IMR-90 (cell line): ENCODE results near the gene DLG5. TPM values are rescaled to one million over a fixed set of nuclear protein-coding genes. Genes with fewer than 3 reads are reported as not detected.

Experiments
- ATAC-seq: fragments of 200-7000 bp; cut with Tn5 transposase; 2 replicates; pipeline ENCODE4 v1.9.1; 2020; ENCODE audit warnings: low read depth, mild to moderate bottlenecking, moderate library complexity
- Bru-seq: library from RNA; stranded (reverse); fragments of 400-500 nt; gene quantifications from one replicate; lab custom pipeline; 2021; lab: Mats Ljungman, UMichigan
- BruChase-seq, 2 experiments: library from RNA; stranded (reverse); fragments of 400-500 nt; gene quantifications; one replicate each; lab custom pipeline; 2021; lab: Mats Ljungman, UMichigan
- BruUV-seq: library from RNA; stranded (reverse); fragments of 400-500 nt; replicated peaks from 2 replicates; lab custom pipeline; 2021; lab: Mats Ljungman, UMichigan
- CTCF ChIA-PET: fragments of 300-600 bp; formaldehyde crosslinking; extraction: SDS; loops from one replicate; lab custom pipeline; 2021; ENCODE audit warnings: antibody characterized with exemption; lab: Yijun Ruan, JAX
- POLR2A ChIA-PET: fragments of 300-600 bp; sonication (Branson Sonifier 250); formaldehyde crosslinking; loops from one replicate; lab custom pipeline; 2022; ENCODE audit warnings: antibody characterized with exemption; ENCODE audit not compliant: unreplicated experiment; lab: Charles Lee
- DNase-seq: peaks from one replicate; pipeline ENCODE4 v3.0.0; 2013
- H2AFZ ChIP-seq: replicated peaks from 2 replicates; pipeline ENCODE3; 2013; ENCODE audit warnings: low read length, mild to moderate bottlenecking; ENCODE audit not compliant: poor library complexity
- H2AK5ac ChIP-seq: 2 replicates; pipeline ENCODE4 v1.6.1; 2013; ENCODE audit warnings: low read depth, low read length, inconsistent platforms
- H2AK9ac ChIP-seq: replicated peaks from 2 replicates; pipeline ENCODE3; 2013; ENCODE audit warnings: mild to moderate bottlenecking, low read depth, low read length, moderate library complexity; ENCODE audit not compliant: poor library complexity
- H2BK120ac ChIP-seq: 2 replicates; pipeline ENCODE4 v1.6.1; 2013; ENCODE audit warnings: low read depth, low read length, inconsistent platforms
- H2BK15ac ChIP-seq: 3 replicates; pipeline ENCODE4 v1.6.1; 2013; ENCODE audit warnings: low read depth, low read length, inconsistent platforms
- H2BK20ac ChIP-seq: 2 replicates; pipeline ENCODE4 v1.6.1; 2013; ENCODE audit warnings: low read depth, mild to moderate bottlenecking, inconsistent platforms, low read length, moderate library complexity
- H2BK5ac ChIP-seq: 2 replicates; pipeline ENCODE4 v1.6.1; 2013; ENCODE audit warnings: mild to moderate bottlenecking, low read depth, low read length, inconsistent platforms; ENCODE audit not compliant: poor library complexity, severe bottlenecking
- H3K14ac ChIP-seq: replicated peaks from 2 replicates; pipeline ENCODE4 v1.6.1; 2013; ENCODE audit warnings: low read depth, low read length, inconsistent platforms
- H3K18ac ChIP-seq: 2 replicates; pipeline ENCODE4 v1.6.1; 2013; ENCODE audit warnings: low read depth, low read length, control low read depth
- H3K23ac ChIP-seq: 2 replicates; pipeline ENCODE4 v1.6.1; 2013; ENCODE audit warnings: low read depth, low read length, inconsistent platforms
- H3K27ac ChIP-seq: 2 replicates; pipeline ENCODE4 v1.5.1; 2013; ENCODE audit warnings: mild to moderate bottlenecking, control low read depth, low read length; ENCODE audit not compliant: insufficient read depth
- H3K27me3 ChIP-seq: 2 replicates; pipeline ENCODE4 v1.6.1; 2013; ENCODE audit warnings: low read length; ENCODE audit not compliant: control insufficient read depth, insufficient read depth
- H3K36me3 ChIP-seq: 2 replicates; pipeline ENCODE4 v1.6.1; 2013; ENCODE audit warnings: low read length, mixed read lengths; ENCODE audit not compliant: control insufficient read depth, insufficient read depth
- H3K4ac ChIP-seq: 2 replicates; pipeline ENCODE4 v1.6.1; 2013; ENCODE audit warnings: low read depth, low read length, inconsistent platforms
- H3K4me1 ChIP-seq: 2 replicates; pipeline ENCODE4 v1.6.1; 2013; ENCODE audit warnings: low read length, mixed read lengths; ENCODE audit not compliant: control insufficient read depth, insufficient read depth
- H3K4me2 ChIP-seq: 2 replicates; pipeline ENCODE4 v1.6.1; 2013; ENCODE audit warnings: low read depth, mild to moderate bottlenecking, control low read depth, low read length, moderate library complexity
- H3K4me3 ChIP-seq: 2 replicates; pipeline ENCODE4 v1.5.1; 2013; ENCODE audit warnings: low read depth, mild to moderate bottlenecking, control low read depth, low read length, moderate library complexity; ENCODE audit not compliant: insufficient read depth
- H3K56ac ChIP-seq: 2 replicates; pipeline ENCODE4 v1.6.1; 2013; ENCODE audit warnings: low read length, inconsistent platforms; ENCODE audit not compliant: insufficient read depth; ENCODE audit errors: extremely low read depth
- H3K79me1 ChIP-seq, 2 experiments: 2 replicates each; pipeline ENCODE4 v1.6.1; 2013; ENCODE audit warnings: low read length in 2 of 2, inconsistent platforms in 1 of 2, low read depth in 1 of 2
- H3K9ac ChIP-seq: 2 replicates; pipeline ENCODE4 v1.6.1; 2013; ENCODE audit warnings: low read depth, low read length, control low read depth
- H3K9me1 ChIP-seq: 2 replicates; pipeline ENCODE4 v1.6.1; 2013; ENCODE audit warnings: low read length, inconsistent platforms; ENCODE audit not compliant: insufficient read depth
- H3K9me3 ChIP-seq: 2 replicates; pipeline ENCODE4 v1.6.1; 2013; ENCODE audit warnings: low read length; ENCODE audit not compliant: control insufficient read depth, insufficient read depth
- H4K20me1 ChIP-seq: 2 replicates; pipeline ENCODE4 v1.6.1; 2013; ENCODE audit warnings: low read length, inconsistent platforms; ENCODE audit not compliant: insufficient read depth
- H4K5ac ChIP-seq: 2 replicates; pipeline ENCODE4 v1.6.1; 2013; ENCODE audit warnings: mild to moderate bottlenecking, low read depth, low read length, control low read depth
- H4K8ac ChIP-seq, 2 experiments: 2 replicates each; pipeline ENCODE4 v1.6.1; 2013; ENCODE audit warnings: low read depth in 2 of 2, low read length in 2 of 2, control low read depth in 1 of 2, inconsistent platforms in 1 of 2
- H4K91ac ChIP-seq: 2 replicates; pipeline ENCODE4 v1.6.1; 2013; ENCODE audit warnings: low read depth, low read length, inconsistent platforms; ENCODE audit not compliant: insufficient read depth
- BHLHE40 ChIP-seq: fragments of 150-350 bp; IDR thresholded peaks from 2 replicates; pipeline ENCODE4 v1.6.1; 2016; ENCODE audit warnings: mild to moderate bottlenecking, low read depth, low read length
- CHD1 ChIP-seq: IDR thresholded peaks from 2 replicates; pipeline ENCODE4 v1.6.1; 2012; ENCODE audit warnings: low read depth, low read length, improper control_type of control experiment
- ELK1 ChIP-seq: fragments of 150-350 bp; IDR thresholded peaks from 2 replicates; pipeline ENCODE4 v1.6.1; 2016; ENCODE audit warnings: low read depth, mild to moderate bottlenecking, low read length, moderate library complexity, borderline replicate concordance
- FOS ChIP-seq: fragments of 150-350 bp; IDR thresholded peaks from 2 replicates; pipeline ENCODE4 v1.6.1; 2016; ENCODE audit warnings: low read depth, low read length
- MAFK ChIP-seq: IDR thresholded peaks from 2 replicates; pipeline ENCODE4 v1.6.1; 2012; ENCODE audit warnings: low read depth, low read length, improper control_type of control experiment
- MXI1 ChIP-seq: IDR thresholded peaks from 2 replicates; pipeline ENCODE4 v1.6.1; 2012; ENCODE audit warnings: low read depth, mild to moderate bottlenecking, low read length, moderate library complexity, borderline replicate concordance
- NFE2L2 ChIP-seq: fragments of 150-350 bp; IDR thresholded peaks from 2 replicates; pipeline ENCODE4 v1.6.1; 2016; ENCODE audit warnings: low read depth, mild to moderate bottlenecking, low read length
- POLR2A ChIP-seq: IDR thresholded peaks from 2 replicates; pipeline ENCODE4 v1.6.1; 2012; ENCODE audit warnings: mild to moderate bottlenecking, low read depth, low read length
- RAD21 ChIP-seq: IDR thresholded peaks from 2 replicates; pipeline ENCODE4 v1.6.1; 2012; ENCODE audit warnings: low read length, improper control_type of control experiment
- RCOR1 ChIP-seq: IDR thresholded peaks from 2 replicates; pipeline ENCODE4 v1.6.1; 2012; ENCODE audit warnings: mild to moderate bottlenecking, low read length, improper control_type of control experiment; ENCODE audit not compliant: insufficient replicate concordance
- RFX5 ChIP-seq: IDR thresholded peaks from 2 replicates; pipeline ENCODE4 v1.8.0; 2012; ENCODE audit warnings: low read depth, mild to moderate bottlenecking, low read length, moderate library complexity
- SMC3 ChIP-seq: fragments of 150-350 bp; IDR thresholded peaks from 2 replicates; pipeline ENCODE4 v1.6.1; 2016; ENCODE audit warnings: low read depth, mild to moderate bottlenecking, antibody characterized with exemption, low read length, moderate library complexity
- WGBS, 2 experiments: methylation state at CpG; one replicate each; pipeline versions ENCODE4 v1.1.5 to v1.1.7; 2013; ENCODE audit warnings: missing lambda C conversion rate in 2 of 2; ENCODE audit not compliant: insufficient read length in 1 of 2; ENCODE audit errors: extremely low coverage in 2 of 2; 5-methylcytosine and 5-hydroxymethylcytosine counted together
- dilution Hi-C: fragments of 300-500 bp; cut with HindIII; formaldehyde crosslinking; loops from one replicate; pipeline ENCODE4 v1.14.3; 2018; ENCODE audit warnings: low sequenced_read_pairs; ENCODE audit not compliant: unreplicated experiment
- in situ Hi-C: fragments of 300-500 bp; cut with MboI; formaldehyde crosslinking; loops from 3 replicates; pipeline ENCODE4 v1.14.3; 2019; ENCODE audit warnings: low sequenced_read_pairs, inconsistent platforms, mixed read lengths
- intact Hi-C: fragments of 100-400 bp; cut with micrococcal nuclease; formaldehyde crosslinking; loops from 2 replicates; pipeline ENCODE4 v1.10.0; 2022
- long read RNA-seq: library from polyadenylated mRNA; unstranded; transcript quantifications from one replicate; pipeline ENCODE4 v2.0.0, GENCODE V29; 2021; ENCODE audit not compliant: unreplicated experiment
- polyA plus RNA-seq, 3 experiments: library from polyadenylated mRNA; depleted of rRNA; stranded (reverse); fragments of >200 nt; gene quantifications; 2 replicates each; pipeline ENCODE4 v1.2.3, GENCODE V29; 2012; ENCODE audit warnings: low replicate concordance in 1 of 3
- total RNA-seq: library from RNA; depleted of rRNA; stranded (reverse); fragments of >200 nt; gene quantifications from 2 replicates; pipeline ENCODE4 v1.2.3, GENCODE V29; 2012; rRNA removed
- TF ChIP-seq, protein P1 (sequence below): conservative IDR thresholded peaks from 2 replicates; pipeline ENCODE4 v1.5.1; 2012; ENCODE audit warnings: mild to moderate bottlenecking, low read depth, low read length, improper control_type of control experiment

DLG5 gene
- total RNA-seq (12.7 and 14.7 TPM in 2 replicates), polyA plus RNA-seq (2012; rRNA removed) (28.6 and 28.7 TPM in 2 replicates), Bru-seq, nascent RNA (percentile 82 among the genes with signal in this experiment), BruChase-seq, experiment 1, labeled RNA remaining after a 6-hour chase (percentile 83 among the genes with signal in this experiment), BruChase-seq, experiment 2, labeled RNA remaining after a 2-hour chase (percentile 79 among the genes with signal in this experiment)
- 20.6 and 27.7 TPM in 2 replicates for polyA plus RNA-seq (2012; cell fraction: cytosol; rRNA removed)
- 59.2 and 67.7 TPM in 2 replicates for polyA plus RNA-seq (2012; cell fraction: nucleus; rRNA removed; ENCODE audit: low replicate concordance)
- long read RNA-seq, partial matches to known transcripts: 29 of 55 reads
- long read RNA-seq, other reads (novel, unspliced or antisense): 23 of 55 reads

DNA sequence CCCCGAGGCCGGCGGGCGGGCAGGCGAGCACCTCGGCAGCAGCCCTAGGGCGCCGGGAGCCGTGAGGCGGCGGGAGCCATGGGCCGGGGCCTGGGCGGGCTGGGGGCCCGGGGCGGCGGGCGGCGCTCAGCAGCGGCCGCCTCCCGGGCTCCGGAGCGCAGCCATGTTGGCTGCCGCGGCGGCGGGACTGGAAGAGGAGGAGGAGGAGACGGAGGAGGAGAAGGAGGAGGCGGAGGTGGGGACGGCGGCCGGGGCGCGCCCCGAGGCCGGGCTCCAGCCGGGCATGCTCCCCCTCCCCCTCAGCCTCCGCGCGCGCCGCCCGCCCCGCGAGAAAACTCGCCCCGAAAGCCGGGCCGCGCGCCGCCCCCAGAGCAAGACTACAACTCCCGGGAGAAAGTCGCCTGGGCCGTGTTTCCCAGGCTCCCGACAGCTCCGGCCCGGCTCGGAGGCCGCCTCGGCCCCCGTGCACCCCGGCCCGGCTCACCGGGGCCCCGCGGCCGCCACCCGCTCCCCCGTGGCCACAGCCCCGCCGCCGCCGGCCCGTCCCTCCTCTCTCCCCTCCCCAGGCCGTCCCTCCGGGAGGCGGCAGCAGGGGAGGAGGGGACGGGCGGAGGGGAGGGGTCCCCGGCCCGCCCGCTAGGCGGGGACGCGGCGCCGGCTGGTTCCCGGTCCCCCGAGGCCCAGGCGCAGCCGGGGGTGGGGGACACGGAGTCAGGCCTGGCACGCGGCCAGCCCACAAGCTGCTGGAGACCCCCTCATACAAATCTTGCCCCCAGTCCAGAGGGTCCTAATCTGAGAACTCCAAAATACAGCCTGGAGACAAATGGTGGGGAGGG lies at the start of gene DLG5:
Gene DLG5 (minus strand): TSS at position 190 of the 836 bp plus-strand sequence. CDS start 235 bp downstream, outside the sequence.
- Histone ChIP-seq H3K9ac (peak within 1 kb of the TSS; percentile 92), H3K18ac (no peak within 1 kb of the TSS; the same call in 1 of the 2 replicates), H3K9me1 (peaks cover 21% of the 10 kb centered on the region), H3K23ac (peak within 1 kb of the TSS; percentile 66; the same call in 1 of the 2 replicates), H3K4me2 (peak within 1 kb of the TSS; percentile 93), H2AFZ (peak within 1 kb of the TSS; percentile 94), H4K8ac (peak within 1 kb of the TSS; percentile 66 to 72; a peak in 2 of 4 replicates), H3K79me1 (peaks cover 11 to 45% of the 10 kb centered on the region in 2 experiments), H3K4me3 (peak within 1 kb of the TSS; percentile 99), H3K14ac (peak within 1 kb of the TSS; percentile 94), H2AK9ac (peak within 1 kb of the TSS; percentile 95), H4K5ac (peak within 1 kb of the TSS; percentile 37), H3K4me1 (peaks cover 7% of the 10 kb centered on the region), H4K20me1 (peaks cover 40% of the 10 kb centered on the region), H2AK5ac (peak within 1 kb of the TSS; percentile 86), H3K56ac (peak within 1 kb of the TSS; percentile 47; the same call in 1 of the 2 replicates), H4K91ac (peak within 1 kb of the TSS; percentile 70), H2BK5ac (peak within 1 kb of the TSS; percentile 74), H3K27me3 (no peaks in the 10 kb centered on the region), H3K27ac (peak within 1 kb of the TSS; percentile 76), H2BK15ac (peak within 1 kb of the TSS; percentile 20; the same call in 1 of the 3 replicates), H3K36me3 (no peaks in the 10 kb centered on the region), H2BK120ac (peak within 1 kb of the TSS; percentile 21), H3K4ac (peak within 1 kb of the TSS; percentile 71), H3K9me3 (0 out of 2 replicates have a peak, but pooled peaks cover 3% of the 10 kb centered on the region), H2BK20ac (no peak within 1 kb of the TSS)
- no TSS peak for BruUV-seq
- in situ Hi-C loops (no loop called here), dilution Hi-C loops (no loop called here), intact Hi-C loops (loop anchor here (2.0 to 10.0 kb wide), 3 partner anchors 44 to 98 kb away; partner anchors contain the start of gene POLR3A)
- ChIA-PET POLR2A (interaction anchor here (1.1 kb wide), 1 partner anchor 10 kb away, joined by 4 read pairs; no protein-coding TSS in a partner anchor), CTCF (no interaction called here)
- ATAC-seq: peak; percentile 94
- WGBS, 2 experiments: 3% methylated on average over 14 of the region's 95 CpGs; no CpG with 5 or more reads in 1 of the 2 experiments
- DNase-seq: peak; percentile 52
- TF ChIP-seq RFX5 (no peak), SMC3 (no peak), BHLHE40 (no peak), MXI1 (no peak; the same call in 1 of the 2 replicates), NFE2L2 (no peak), RCOR1 (no peak), CHD1 (no peak), ELK1 (no peak), MAFK (no peak), POLR2A (0 out of 2 replicates have a peak, but pooled peaks have one; percentile 32), FOS (no peak), RAD21 (no peak)
- TF ChIP-seq, protein P1, sequence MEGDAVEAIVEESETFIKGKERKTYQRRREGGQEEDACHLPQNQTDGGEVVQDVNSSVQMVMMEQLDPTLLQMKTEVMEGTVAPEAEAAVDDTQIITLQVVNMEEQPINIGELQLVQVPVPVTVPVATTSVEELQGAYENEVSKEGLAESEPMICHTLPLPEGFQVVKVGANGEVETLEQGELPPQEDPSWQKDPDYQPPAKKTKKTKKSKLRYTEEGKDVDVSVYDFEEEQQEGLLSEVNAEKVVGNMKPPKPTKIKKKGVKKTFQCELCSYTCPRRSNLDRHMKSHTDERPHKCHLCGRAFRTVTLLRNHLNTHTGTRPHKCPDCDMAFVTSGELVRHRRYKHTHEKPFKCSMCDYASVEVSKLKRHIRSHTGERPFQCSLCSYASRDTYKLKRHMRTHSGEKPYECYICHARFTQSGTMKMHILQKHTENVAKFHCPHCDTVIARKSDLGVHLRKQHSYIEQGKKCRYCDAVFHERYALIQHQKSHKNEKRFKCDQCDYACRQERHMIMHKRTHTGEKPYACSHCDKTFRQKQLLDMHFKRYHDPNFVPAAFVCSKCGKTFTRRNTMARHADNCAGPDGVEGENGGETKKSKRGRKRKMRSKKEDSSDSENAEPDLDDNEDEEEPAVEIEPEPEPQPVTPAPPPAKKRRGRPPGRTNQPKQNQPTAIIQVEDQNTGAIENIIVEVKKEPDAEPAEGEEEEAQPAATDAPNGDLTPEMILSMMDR: no peak
